ENCODE results near the gene NAA35.
"Not testable (repeated sequence)": the region's sequence is repeated elsewhere in the genome, so short reads cannot be mapped to it uniquely, and the experiment has no call there.

NAA35 gene

DNA sequence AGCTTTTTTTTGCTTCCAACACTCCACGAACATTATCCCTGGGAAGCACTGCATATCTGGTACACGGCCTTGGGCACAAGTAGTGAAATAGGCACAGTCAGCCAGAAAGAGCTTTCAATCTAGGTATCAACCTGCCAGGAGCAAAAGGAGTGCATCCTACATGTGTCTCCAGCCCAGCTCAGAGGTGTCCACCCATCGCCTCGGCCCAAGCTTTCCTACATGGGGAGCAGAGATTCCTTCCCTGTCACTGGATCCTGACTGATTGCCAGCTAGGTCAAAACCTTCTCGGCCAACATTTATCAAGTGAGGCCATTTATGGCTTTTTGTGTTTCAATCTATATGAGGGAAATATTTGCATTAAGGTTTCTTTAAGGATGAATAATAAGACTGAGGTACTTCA is 102.6 kb downstream of the NAA35 start:
- H3K4me3 ChIP-seq, result no peak overlapping the region
- no peaks in the 10 kb centered on the region for H3K27me3 ChIP-seq
- TF ChIP-seq Cebpa-rat (IDR thresholded peaks at IDR 0.05), result no peak
- H3K4me1 ChIP-seq, result no peaks in the 10 kb centered on the region
- no peak overlapping the region for H3K27ac ChIP-seq
- no peak overlapping the region for H3K9ac ChIP-seq
- H3K9me3 ChIP-seq, result no peaks in the 10 kb centered on the region
- H3K36me3 ChIP-seq, result peaks cover 77% of the 10 kb centered on the region
- H4K20me1 ChIP-seq, result no peaks in the 10 kb centered on the region
- H3K4me2 ChIP-seq, result no peak overlapping the region

DNA sequence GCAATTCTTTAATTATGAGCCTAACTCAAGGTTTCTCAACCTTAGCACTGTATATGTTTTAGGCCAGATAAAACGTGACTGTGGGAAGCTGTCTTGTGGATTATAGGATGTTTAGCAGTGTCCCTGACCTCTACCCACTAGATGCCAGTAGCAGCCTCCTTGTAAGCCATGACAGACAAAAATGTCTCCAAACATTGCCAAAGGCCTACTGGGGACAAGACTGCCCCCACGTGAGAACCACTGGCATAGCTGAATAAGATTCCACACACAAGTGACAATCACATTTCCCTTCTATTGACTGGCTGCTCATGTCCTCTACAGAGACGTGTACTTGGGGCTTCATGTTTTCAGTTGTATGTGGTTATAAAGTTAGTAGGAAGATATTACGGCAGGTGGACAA is 103.1 kb downstream of the NAA35 start:
- H3K27ac ChIP-seq, result no peak overlapping the region
- peaks cover 76% of the 10 kb centered on the region for H3K36me3 ChIP-seq
- H3K4me2 ChIP-seq, result no peak overlapping the region
- H3K9me3 ChIP-seq, result no peaks in the 10 kb centered on the region
- TF ChIP-seq Cebpa-rat (IDR thresholded peaks at IDR 0.05), result no peak
- H4K20me1 ChIP-seq, result no peaks in the 10 kb centered on the region
- no peaks in the 10 kb centered on the region for H3K4me1 ChIP-seq
- H3K27me3 ChIP-seq, result no peaks in the 10 kb centered on the region
- H3K9ac ChIP-seq, result no peak overlapping the region
- H3K4me3 ChIP-seq, result no peak overlapping the region

DNA sequence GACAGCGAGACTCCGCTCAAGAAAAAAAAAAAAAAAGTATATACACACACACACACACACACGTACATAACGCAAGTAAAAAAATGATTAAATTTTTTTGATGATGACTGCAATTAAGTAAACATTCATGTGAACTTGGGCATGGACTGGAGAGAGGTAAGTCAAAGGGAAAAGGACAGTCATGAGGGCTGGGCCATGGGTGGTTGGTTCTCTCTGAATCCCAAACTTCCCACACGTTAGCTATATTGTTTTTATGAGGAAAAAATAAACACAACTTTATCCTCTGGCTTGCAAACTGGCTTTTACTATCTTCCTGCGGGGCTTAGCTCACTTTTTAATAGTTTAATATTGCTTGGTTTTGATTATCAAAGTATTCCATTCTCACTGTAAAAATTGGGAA is 104.7 kb downstream of the NAA35 start:
- no peak overlapping the region for H3K9ac ChIP-seq

GRCh38 chr9:86046071-86046636 is 105.2 kb downstream of the NAA35 start:
- H3K4me3 ChIP-seq, result no peak overlapping the region
- H4K20me1 ChIP-seq, result no peaks in the 10 kb centered on the region
- H3K4me1 ChIP-seq, result no peaks in the 10 kb centered on the region
- TF ChIP-seq Cebpa-rat (IDR thresholded peaks at IDR 0.05), result no peak
- H3K27ac ChIP-seq, result no peak overlapping the region
- no peak overlapping the region for H3K4me2 ChIP-seq
- H3K9me3 ChIP-seq, result no peaks in the 10 kb centered on the region
- peaks cover 56% of the 10 kb centered on the region for H3K36me3 ChIP-seq
- no peak overlapping the region for H3K9ac ChIP-seq
- no peaks in the 10 kb centered on the region for H3K27me3 ChIP-seq

More for the DNA sequence above, 104.7 kb downstream of the NAA35 start:
- H3K9me3 ChIP-seq, result no peaks in the 10 kb centered on the region
- H4K20me1 ChIP-seq, result no peaks in the 10 kb centered on the region
- no peak overlapping the region for H3K27ac ChIP-seq
- no peaks in the 10 kb centered on the region for H3K4me1 ChIP-seq
- H3K4me3 ChIP-seq, result no peak overlapping the region
- H3K36me3 ChIP-seq, result peaks cover 60% of the 10 kb centered on the region
- H3K27me3 ChIP-seq, result no peaks in the 10 kb centered on the region
- H3K4me2 ChIP-seq, result no peak overlapping the region
- TF ChIP-seq Cebpa-rat (IDR thresholded peaks at IDR 0.05), result no peak

DNA sequence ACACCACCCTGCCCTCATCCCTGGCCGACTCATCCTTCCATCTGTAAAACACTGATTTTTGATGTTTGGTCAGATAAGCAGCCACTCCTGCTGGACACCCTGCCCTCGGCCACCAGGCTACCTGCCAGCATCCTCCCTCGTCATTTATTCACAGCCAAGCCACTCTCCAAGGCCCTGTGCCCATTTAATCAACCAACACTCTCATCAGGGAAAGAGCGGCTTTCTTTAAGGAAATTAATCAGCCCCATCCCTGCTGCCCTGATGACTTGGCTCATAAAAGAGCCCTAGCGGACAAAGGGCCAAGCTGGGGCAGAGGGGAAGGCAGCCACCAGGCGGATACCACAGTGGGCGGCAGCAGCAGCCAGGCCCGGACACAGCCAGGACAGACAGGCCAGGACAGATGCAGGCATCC is 106.0 kb downstream of the NAA35 start:
- Histone ChIP-seq H3K9me3 (no peaks in the 10 kb centered on the region), H3K4me1 (no peaks in the 10 kb centered on the region), H3K9ac (no peak overlapping the region), H3K4me2 (no peak overlapping the region), H3K27ac (no peak overlapping the region), H3K27me3 (no peaks in the 10 kb centered on the region), H3K36me3 (peaks cover 51% of the 10 kb centered on the region), H3K4me3 (no peak overlapping the region), H4K20me1 (no peaks in the 10 kb centered on the region)
- TF ChIP-seq Cebpa-rat (IDR thresholded peaks at IDR 0.05), result no peak

GRCh38 chr9:86047361-86047760 is 106.4 kb downstream of the NAA35 start:
- peaks cover 2% of the 10 kb centered on the region for H4K20me1 ChIP-seq
- TF ChIP-seq Cebpa-rat (IDR thresholded peaks at IDR 0.05), result no peak

GRCh38 chr9:86048018-86048742 is 107.2 kb downstream of the NAA35 start:
- H3K9ac ChIP-seq, H3K4me3 ChIP-seq, H3K4me2 ChIP-seq, H4K20me1 ChIP-seq, H3K4me1 ChIP-seq, H3K9me3 ChIP-seq, H3K27me3 ChIP-seq, H3K27ac ChIP-seq: not testable (repeated sequence)
- H3K36me3 ChIP-seq, result peaks cover 51% of the 10 kb centered on the region

More at GRCh38 chr9:86047361-86047760, 106.4 kb downstream of the NAA35 start:
- no peak overlapping the region for H3K9ac ChIP-seq
- no peak overlapping the region for H3K4me3 ChIP-seq
- H3K27ac ChIP-seq, result no peak overlapping the region
- H3K36me3 ChIP-seq, result peaks cover 51% of the 10 kb centered on the region
- no peaks in the 10 kb centered on the region for H3K27me3 ChIP-seq
- no peak overlapping the region for H3K4me2 ChIP-seq
- H3K4me1 ChIP-seq, result no peaks in the 10 kb centered on the region
- H3K9me3 ChIP-seq, result no peaks in the 10 kb centered on the region

DNA sequence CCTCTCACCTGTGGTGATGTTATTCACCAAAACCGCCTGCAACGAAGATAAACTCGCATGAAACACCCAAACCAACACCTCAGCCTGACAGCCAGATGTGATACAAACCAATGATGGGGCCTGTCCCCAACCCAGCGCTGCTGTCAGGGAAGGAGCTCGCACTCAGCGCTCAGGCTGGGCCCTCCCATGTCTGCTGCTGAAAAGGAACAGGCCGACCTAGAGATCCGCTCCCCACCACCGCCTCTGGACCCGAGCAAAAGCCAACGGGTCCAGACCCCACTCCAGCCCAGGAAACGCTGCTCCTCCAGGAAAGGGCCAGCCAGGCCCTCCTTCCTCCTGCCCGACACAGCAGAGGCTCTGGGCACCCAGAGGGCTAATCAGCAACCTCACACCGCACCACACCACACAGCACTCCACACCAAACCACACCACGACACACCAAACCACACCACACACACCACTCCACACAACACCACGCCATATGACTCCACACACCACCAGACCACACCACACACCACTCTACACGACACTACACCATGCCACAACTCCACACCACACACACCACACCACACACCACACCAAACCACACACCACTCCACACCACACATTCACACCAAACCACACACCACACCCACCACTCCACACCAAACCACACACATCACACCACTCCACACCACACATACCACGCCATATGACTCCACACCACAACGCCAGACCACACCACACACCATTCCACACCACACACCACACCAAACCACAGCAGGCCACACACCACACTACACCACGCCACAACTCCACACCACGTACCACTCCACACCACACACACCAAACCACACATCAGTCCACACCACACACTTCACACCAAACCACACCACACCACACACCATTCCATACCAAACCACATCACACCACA is 111.9 kb downstream of the NAA35 start:
- Histone ChIP-seq H3K4me3 (no peak overlapping the region), H3K27me3 (no peaks in the 10 kb centered on the region), H4K20me1 (peaks cover 16% of the 10 kb centered on the region), H3K4me2 (no peak overlapping the region), H3K36me3 (peaks cover 41% of the 10 kb centered on the region), H3K27ac (no peak overlapping the region), H3K4me1 (no peaks in the 10 kb centered on the region), H3K9ac (no peak overlapping the region), H3K9me3 (no peaks in the 10 kb centered on the region)
- no peak for TF ChIP-seq Cebpa-rat (IDR thresholded peaks at IDR 0.05)

- H3K27me3 ChIP-seq, result no peaks in the 10 kb centered on the region
- H3K9me3 ChIP-seq, result no peaks in the 10 kb centered on the region
- H3K27ac ChIP-seq, result no peak overlapping the region
- H3K4me2 ChIP-seq, result no peak overlapping the region
- no peak overlapping the region for H3K9ac ChIP-seq
- H4K20me1 ChIP-seq, result peaks cover 16% of the 10 kb centered on the region
- TF ChIP-seq Cebpa-rat (IDR thresholded peaks at IDR 0.05), result no peak
- H3K36me3 ChIP-seq, result peaks cover 57% of the 10 kb centered on the region
- no peaks in the 10 kb centered on the region for H3K4me1 ChIP-seq
- no peak overlapping the region for H3K4me3 ChIP-seq
Observed at GRCh38 chr9:86054695-86055094, 113.7 kb downstream of the NAA35 start.

DNA sequence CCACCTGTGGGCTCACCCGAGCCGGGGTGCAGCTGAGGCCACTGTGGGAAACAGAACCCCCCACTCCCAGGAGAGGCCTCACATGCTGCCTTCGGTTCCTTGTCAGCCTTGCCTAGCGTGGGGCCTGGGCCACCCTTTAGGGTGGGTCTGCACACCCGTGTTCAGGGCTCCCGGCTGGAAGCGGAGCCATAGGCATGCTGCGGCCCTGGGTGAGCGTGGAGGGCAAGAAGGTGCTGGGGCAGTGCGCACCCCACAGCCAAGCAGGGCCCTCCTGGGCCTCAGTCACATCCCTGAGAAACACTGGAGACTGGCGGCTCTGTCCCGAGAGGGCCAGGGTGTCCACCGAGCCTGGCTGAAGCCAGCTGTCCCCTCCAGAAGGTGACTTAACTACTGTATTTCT is 116.5 kb downstream of the NAA35 start:
- Histone ChIP-seq H3K27ac (no peak overlapping the region), H3K36me3 (peaks cover 57% of the 10 kb centered on the region), H3K4me1 (no peaks in the 10 kb centered on the region), H4K20me1 (peaks cover 13% of the 10 kb centered on the region), H3K4me3 (no peak overlapping the region), H3K4me2 (no peak overlapping the region), H3K9me3 (no peaks in the 10 kb centered on the region), H3K9ac (no peak overlapping the region), H3K27me3 (no peaks in the 10 kb centered on the region)
- no peak for TF ChIP-seq Cebpa-rat (IDR thresholded peaks at IDR 0.05)

Measured in BLaER1 (cell line).